Chondrocyte (in vitro differentiated cells): Measurements from ENCODE around the gene RPH3AL. TPM values are rescaled to one million over a fixed set of nuclear protein-coding genes. Genes with fewer than 3 reads are reported as not detected.

Source experiments
- DNase-seq: peaks from one replicate; pipeline ENCODE4 v3.0.0; 2021; ENCODE audit warnings: mixed read lengths, low spot score
- H3K27ac Mint-ChIP-seq: one replicate; pipeline ENCODE4 v1.8.0; 2021; ENCODE audit warnings: mild to moderate bottlenecking, moderate library complexity, mixed read lengths; ENCODE audit not compliant: unreplicated experiment
- H3K27me3 Mint-ChIP-seq: 2 replicates; pipeline ENCODE4 v1.8.0; 2021; ENCODE audit warnings: low read depth, mixed read lengths
- H3K36me3 Mint-ChIP-seq: 2 replicates; pipeline ENCODE4 v1.8.0; 2021; ENCODE audit warnings: low read depth, mixed read lengths
- H3K4me1 Mint-ChIP-seq: 2 replicates; pipeline ENCODE4 v1.8.0; 2021; ENCODE audit warnings: low read depth, mild to moderate bottlenecking, mixed read lengths
- H3K4me3 Mint-ChIP-seq: one replicate; pipeline ENCODE4 v1.8.0; 2021; ENCODE audit warnings: mild to moderate bottlenecking, moderate library complexity, mixed read lengths; ENCODE audit not compliant: unreplicated experiment
- H3K9me3 Mint-ChIP-seq: 2 replicates; pipeline ENCODE4 v1.8.0; 2021; ENCODE audit warnings: low read depth, mixed read lengths
- CTCF ChIP-seq: fragments of 200-600 bp; sonication (generic); IDR thresholded peaks from 2 replicates; pipeline ENCODE4 v1.5.0; 2021; ENCODE audit warnings: antibody characterized with exemption, mild to moderate bottlenecking, moderate library complexity
- total RNA-seq: library from RNA; stranded (reverse); gene quantifications from 3 replicates; pipeline ENCODE4 v1.2.1, GENCODE V29; 2021

RPH3AL gene
- total RNA-seq, 1 donor from 2014 or later = 4.1 TPM

DNA sequence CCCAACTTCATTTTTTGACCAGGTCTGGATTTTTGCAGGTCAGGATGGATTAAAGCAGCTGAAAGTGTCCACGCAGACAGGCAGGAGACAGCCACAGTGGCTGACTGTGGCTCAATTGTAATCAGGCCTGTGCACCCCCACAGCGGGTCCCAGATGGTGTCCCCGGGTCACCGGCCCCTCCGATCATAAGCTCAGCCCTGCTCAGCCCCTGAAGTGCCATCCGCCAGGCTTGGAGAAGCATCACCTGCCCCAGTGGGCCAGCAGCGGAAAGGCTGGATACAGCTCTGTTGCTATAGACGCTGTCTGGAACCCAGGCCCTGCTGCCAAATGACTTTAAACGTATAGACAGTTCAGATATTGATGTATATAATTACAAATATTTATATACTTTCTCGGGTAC is 60.6 kb downstream of the RPH3AL start:
- Mint-ChIP-seq H3K27me3 (peaks cover 5% of the 10 kb centered on the region), H3K4me3 (no peak overlapping the region), H3K36me3 (no peaks in the 10 kb centered on the region), H3K27ac (no peak overlapping the region), H3K4me1 (no peaks in the 10 kb centered on the region), H3K9me3 (no peaks in the 10 kb centered on the region)
- no peak for TF ChIP-seq CTCF
- DNase-seq = peak; percentile 72

- Mint-ChIP-seq H3K27me3 (peaks cover 5% of the 10 kb centered on the region), H3K4me3 (no peak overlapping the region), H3K36me3 (no peaks in the 10 kb centered on the region), H3K9me3 (no peaks in the 10 kb centered on the region), H3K27ac (no peak overlapping the region), H3K4me1 (no peaks in the 10 kb centered on the region)
- TF ChIP-seq CTCF = no peak
- DNase-seq = no peak
Observed at GRCh38 chr17:291587-291986, 61.0 kb downstream of the RPH3AL start.

- H3K36me3 Mint-ChIP-seq = no peaks in the 10 kb centered on the region
- no peaks in the 10 kb centered on the region for H3K9me3 Mint-ChIP-seq
- H3K27me3 Mint-ChIP-seq = peaks cover 6% of the 10 kb centered on the region
- H3K4me3 Mint-ChIP-seq = no peak overlapping the region
- no peaks in the 10 kb centered on the region for H3K4me1 Mint-ChIP-seq
- DNase-seq = peak; percentile 42
- TF ChIP-seq CTCF = no peak
- H3K27ac Mint-ChIP-seq = no peak overlapping the region
Observed at GRCh38 chr17:290626-291025, 62.0 kb downstream of the RPH3AL start.

DNA sequence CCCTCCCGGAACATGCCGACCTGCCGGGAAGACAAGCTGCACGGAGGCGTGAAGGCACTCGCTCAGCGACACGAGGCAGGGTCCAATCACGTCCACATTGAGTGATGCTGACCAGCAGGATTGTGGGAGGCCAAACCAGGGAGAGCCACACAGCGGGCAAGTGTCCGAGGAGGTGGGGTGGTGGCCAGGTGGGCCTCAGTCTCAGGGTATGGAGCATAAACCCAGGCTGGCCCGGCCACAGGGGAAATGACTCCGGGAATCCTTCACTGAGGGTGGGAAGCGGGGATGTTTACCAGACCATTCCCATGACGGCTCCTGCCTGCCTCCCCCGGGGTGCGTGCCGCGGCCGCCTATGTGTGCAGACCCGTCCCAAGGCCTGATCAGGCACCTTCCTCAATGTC is 62.5 kb downstream of the RPH3AL start:
- no peaks in the 10 kb centered on the region for H3K36me3 Mint-ChIP-seq
- no peak overlapping the region for H3K27ac Mint-ChIP-seq
- DNase-seq = peak; percentile 79
- H3K9me3 Mint-ChIP-seq = no peaks in the 10 kb centered on the region
- TF ChIP-seq CTCF = no peak
- peaks cover 6% of the 10 kb centered on the region for H3K27me3 Mint-ChIP-seq
- H3K4me3 Mint-ChIP-seq = no peak overlapping the region
- H3K4me1 Mint-ChIP-seq = no peaks in the 10 kb centered on the region

GRCh38 chr17:289409-289808 is 63.2 kb downstream of the RPH3AL start:
- Mint-ChIP-seq H3K27ac (no peak overlapping the region), H3K4me3 (no peak overlapping the region)

More at GRCh38 chr17:289409-289808, 63.2 kb downstream of the RPH3AL start:
- Mint-ChIP-seq H3K4me1 (no peaks in the 10 kb centered on the region), H3K9me3 (no peaks in the 10 kb centered on the region), H3K36me3 (no peaks in the 10 kb centered on the region), H3K27me3 (peaks cover 5% of the 10 kb centered on the region)
- DNase-seq = peak; percentile 70
- TF ChIP-seq CTCF = no peak
